Measurements from ENCODE around the gene TMEM217. TPM values are rescaled to one million over a fixed set of nuclear protein-coding genes. Genes with fewer than 3 reads are reported as not detected.

Gene TMEM217
- total RNA-seq, 1 experiment from 2014 or later = 2.4 TPM

GRCh38 chr6:37218511-37218910 lies 39.4 kb downstream of the TMEM217 start:
- Histone ChIP-seq H3K4me1 (ENCODE audit: insufficient read depth, low read length) (peaks cover 10% of the 10 kb centered on the region), H3K9ac (ENCODE audit: low read length) (no peak overlapping the region), H3K9me3 (ENCODE audit: low read length) (no peaks in the 10 kb centered on the region), H2AFZ (ENCODE audit: low read length) (no peak overlapping the region), H3K79me2 (ENCODE audit: low read length) (no peaks in the 10 kb centered on the region), H3K36me3 (ENCODE audit: low read depth, low read length) (no peaks in the 10 kb centered on the region), H3K27me3 (ENCODE audit: low read length) (no peaks in the 10 kb centered on the region), H3K4me2 (ENCODE audit: low read length) (no peak overlapping the region), H3K27ac (ENCODE audit: low read length) (no peak overlapping the region), H4K20me1 (ENCODE audit: low read length) (no peaks in the 10 kb centered on the region), H3F3A (ENCODE audit: low read length, unreplicated experiment) (no peaks in the 10 kb centered on the region), H3K4me3 (ENCODE audit: low read length) (no peak overlapping the region), H3K9me2 (replicated peaks; ENCODE audit: low read length) (no peaks in the 10 kb centered on the region)
- ATAC-seq = no peak
- no TSS peak for BruUV-seq (replicated peaks)
- POLR2A ChIA-PET (ENCODE audit: unreplicated experiment) = no interaction called here
- intact Hi-C loops (cut with micrococcal nuclease) = loop anchor here (10.0 kb wide), 1 partner anchor 454 kb away; no protein-coding TSS in a partner anchor
- CTCF ChIA-PET = no interaction called here
- no peak for TF ChIP-seq EZH2phosphoT487 (IDR thresholded peaks at IDR 0.05; ENCODE audit: borderline replicate concordance, low read length)
- no peak for TF ChIP-seq EZH2 (IDR thresholded peaks at IDR 0.05; ENCODE audit: low read length, unreplicated experiment)
- no peak for TF ChIP-seq CTCF (conservative IDR thresholded peaks at IDR 0.05; ENCODE audit: low read depth, low read length)
- no peak for DNase-seq

GRCh38 chr6:37218061-37218460 lies 39.9 kb downstream of the TMEM217 start:
- H2AFZ ChIP-seq (ENCODE audit: low read length) = no peak overlapping the region
- H3K36me3 ChIP-seq (ENCODE audit: low read depth, low read length) = no peaks in the 10 kb centered on the region
- H3K9ac ChIP-seq (ENCODE audit: low read length) = no peak overlapping the region
- no TSS peak for BruUV-seq (replicated peaks)
- H3K9me2 ChIP-seq (replicated peaks; ENCODE audit: low read length) = no peaks in the 10 kb centered on the region
- no peaks in the 10 kb centered on the region for H3K27me3 ChIP-seq (ENCODE audit: low read length)
- POLR2A ChIA-PET (ENCODE audit: unreplicated experiment) = no interaction called here
- peaks cover 8% of the 10 kb centered on the region for H3K4me1 ChIP-seq (ENCODE audit: insufficient read depth, low read length)
- H4K20me1 ChIP-seq (ENCODE audit: low read length) = no peaks in the 10 kb centered on the region
- no peak overlapping the region for H3K4me3 ChIP-seq (ENCODE audit: low read length)
- ATAC-seq (no peak), DNase-seq (no peak)
- no peak overlapping the region for H3K27ac ChIP-seq (ENCODE audit: low read length)
- no peak overlapping the region for H3K4me2 ChIP-seq (ENCODE audit: low read length)
- no peak for TF ChIP-seq CTCF (conservative IDR thresholded peaks at IDR 0.05; ENCODE audit: low read depth, low read length)
- TF ChIP-seq EZH2phosphoT487 (IDR thresholded peaks at IDR 0.05; ENCODE audit: borderline replicate concordance, low read length) = no peak
- no peak for TF ChIP-seq EZH2 (IDR thresholded peaks at IDR 0.05; ENCODE audit: low read length, unreplicated experiment)
- CTCF ChIA-PET = no interaction called here
- no peaks in the 10 kb centered on the region for H3K9me3 ChIP-seq (ENCODE audit: low read length)
- no peaks in the 10 kb centered on the region for H3F3A ChIP-seq (ENCODE audit: low read length, unreplicated experiment)
- intact Hi-C loops (cut with micrococcal nuclease) = loop anchor here (10.0 kb wide), 1 partner anchor 453 kb away; no protein-coding TSS in a partner anchor
- H3K79me2 ChIP-seq (ENCODE audit: low read length) = no peaks in the 10 kb centered on the region

- POLR2A ChIA-PET (ENCODE audit: unreplicated experiment) = no interaction called here
- no TSS peak for BruUV-seq (replicated peaks)
- Histone ChIP-seq H3K9ac (ENCODE audit: low read length) (no peak overlapping the region), H3K9me3 (ENCODE audit: low read length) (no peaks in the 10 kb centered on the region), H3K9me2 (replicated peaks; ENCODE audit: low read length) (no peaks in the 10 kb centered on the region), H3K27me3 (ENCODE audit: low read length) (no peaks in the 10 kb centered on the region), H3K79me2 (ENCODE audit: low read length) (no peaks in the 10 kb centered on the region), H3K27ac (ENCODE audit: low read length) (no peak overlapping the region), H3F3A (ENCODE audit: low read length, unreplicated experiment) (no peaks in the 10 kb centered on the region), H4K20me1 (ENCODE audit: low read length) (no peaks in the 10 kb centered on the region), H3K4me3 (ENCODE audit: low read length) (no peak overlapping the region), H3K4me1 (ENCODE audit: insufficient read depth, low read length) (0 out of 2 replicates have a peak, but pooled peaks cover 4% of the 10 kb centered on the region), H3K4me2 (ENCODE audit: low read length) (no peak overlapping the region), H2AFZ (ENCODE audit: low read length) (no peak overlapping the region), H3K36me3 (ENCODE audit: low read depth, low read length) (no peaks in the 10 kb centered on the region)
- ATAC-seq (no peak), DNase-seq (no peak)
- TF ChIP-seq EZH2phosphoT487 (IDR thresholded peaks at IDR 0.05; ENCODE audit: borderline replicate concordance, low read length) (no peak), EZH2 (IDR thresholded peaks at IDR 0.05; ENCODE audit: low read length, unreplicated experiment) (no peak), CTCF (conservative IDR thresholded peaks at IDR 0.05; ENCODE audit: low read depth, low read length) (no peak)
- CTCF ChIA-PET = no interaction called here
- intact Hi-C loops (cut with micrococcal nuclease) = loop anchor here (10.0 kb wide), 1 partner anchor 447 kb away; no protein-coding TSS in a partner anchor
Observed at GRCh38 chr6:37212268-37212667, 45.7 kb downstream of the TMEM217 start.
